Neural cell (in vitro differentiated cells): ENCODE data around the gene INPP4B. TPM values are rescaled to one million over a fixed set of nuclear protein-coding genes. Genes with fewer than 3 reads are reported as not detected.

Experiments
- H2AFZ ChIP-seq: fragments of 200-600, 300-800 bp; sonication (generic), shearing (Covaris generic); 2 replicates; pipeline ENCODE4 v1.6.0; 2014; ENCODE audit warnings: low read depth, mild to moderate bottlenecking, antibody characterized with exemption, low read length, moderate library complexity
- H3F3A ChIP-seq: fragments of 200-600 bp; shearing (Covaris generic); 2 replicates; pipeline ENCODE4 v1.6.1; 2016; ENCODE audit warnings: mild to moderate bottlenecking, moderate library complexity, mixed read lengths, antibody characterized with exemption, low read length; ENCODE audit not compliant: insufficient read depth, poor library complexity, severe bottlenecking
- H3K27ac ChIP-seq: fragments of 200-600, 300-800 bp; sonication (generic), shearing (Covaris generic); 2 replicates; pipeline ENCODE4 v1.5.1; 2014; ENCODE audit warnings: mild to moderate bottlenecking, low read length, moderate library complexity
- H3K27me3 ChIP-seq: fragments of 300-800, 200-600 bp; sonication (generic), shearing (Covaris generic); 2 replicates; pipeline ENCODE4 v1.6.0; 2014; ENCODE audit warnings: mild to moderate bottlenecking, low read depth, low read length, moderate library complexity; ENCODE audit not compliant: insufficient read depth
- H3K36me3 ChIP-seq: fragments of 300-800, 200-600 bp; sonication (generic), shearing (Covaris generic); 2 replicates; pipeline ENCODE4 v1.5.1; 2014; ENCODE audit warnings: mild to moderate bottlenecking, antibody characterized with exemption, low read length, moderate library complexity; ENCODE audit not compliant: insufficient read depth
- H3K4me2 ChIP-seq: fragments of 300-800, 200-600 bp; sonication (generic), shearing (Covaris generic); 2 replicates; pipeline ENCODE4 v1.6.0; 2014; ENCODE audit warnings: mild to moderate bottlenecking, low read length
- H3K4me3 ChIP-seq: fragments of 300-800, 200-600 bp; sonication (generic), shearing (Covaris generic); 2 replicates; pipeline ENCODE4 v1.5.1; 2014; ENCODE audit warnings: mild to moderate bottlenecking, low read length, moderate library complexity
- H3K79me2 ChIP-seq: fragments of 200-600 bp; shearing (Covaris generic); replicated peaks from 2 replicates; pipeline ENCODE4 v1.6.0; 2014; ENCODE audit warnings: mild to moderate bottlenecking, low read length, moderate library complexity; ENCODE audit not compliant: insufficient read depth
- H3K9ac ChIP-seq: fragments of 300-800, 200-600 bp; sonication (generic), shearing (Covaris generic); 2 replicates; pipeline ENCODE4 v1.6.1; 2016; ENCODE audit warnings: mild to moderate bottlenecking, low read length, mixed read lengths
- H3K9me2 ChIP-seq: fragments of 200-600 bp; shearing (Covaris generic); 2 replicates; pipeline ENCODE4 v1.6.1; 2016; ENCODE audit warnings: mild to moderate bottlenecking, low read length, mixed read lengths; ENCODE audit not compliant: insufficient read depth
- H3K9me3 ChIP-seq: fragments of 200-600, 300-800 bp; sonication (generic), shearing (Covaris generic); 2 replicates; pipeline ENCODE4 v1.6.1; 2016; ENCODE audit warnings: mild to moderate bottlenecking, mixed run types, low read length, moderate library complexity, mixed read lengths
- H4K20me1 ChIP-seq: fragments of 200-600 bp; shearing (Covaris generic); 2 replicates; pipeline ENCODE4 v1.6.1; 2016; ENCODE audit warnings: mild to moderate bottlenecking, mixed run types; ENCODE audit not compliant: insufficient read depth
- EP300 ChIP-seq: fragments of 450-650 bp; conservative IDR thresholded peaks from 2 replicates; pipeline ENCODE4 v1.6.1; 2014; ENCODE audit warnings: antibody characterized with exemption, mild to moderate bottlenecking, moderate library complexity; ENCODE audit not compliant: poor library complexity, severe bottlenecking
- EZH2 ChIP-seq: fragments of 200-600, 300-800 bp; shearing (Covaris generic), sonication (generic); IDR thresholded peaks from 2 replicates; pipeline ENCODE4 v1.6.1; 2014; ENCODE audit warnings: antibody characterized with exemption, low read length, borderline replicate concordance, mild to moderate bottlenecking; ENCODE audit not compliant: insufficient read depth, poor library complexity, severe bottlenecking
- MXI1 ChIP-seq: fragments of 450-650 bp; conservative IDR thresholded peaks from 2 replicates; pipeline ENCODE4 v1.6.1; 2014; ENCODE audit warnings: antibody characterized with exemption, mild to moderate bottlenecking; ENCODE audit not compliant: poor library complexity, severe bottlenecking
- POLR2AphosphoS5 ChIP-seq: IDR thresholded peaks from 2 replicates; pipeline ENCODE4 v1.6.1; 2012
- RAD21 ChIP-seq: fragments of 450-650 bp; conservative IDR thresholded peaks from 2 replicates; pipeline ENCODE4 v1.6.1; 2014; ENCODE audit warnings: antibody characterized with exemption, mild to moderate bottlenecking, moderate library complexity
- SMC3 ChIP-seq: fragments of 450-650 bp; conservative IDR thresholded peaks from 2 replicates; pipeline ENCODE4 v1.6.1; 2014; ENCODE audit warnings: antibody characterized with exemption, mild to moderate bottlenecking, moderate library complexity; ENCODE audit not compliant: poor library complexity
- TAF1 ChIP-seq: IDR thresholded peaks from 2 replicates; pipeline ENCODE4 v1.6.1; 2012; ENCODE audit warnings: low read depth
- polyA plus RNA-seq: library from polyadenylated mRNA; depleted of rRNA; stranded (reverse); fragments of >200 nt; gene quantifications from 2 replicates; pipeline ENCODE4 v1.2.3, GENCODE V29; 2014
- TF ChIP-seq, protein P1 (sequence below): IDR thresholded peaks from 2 replicates; pipeline ENCODE4 v1.6.1; 2012; ENCODE audit warnings: borderline replicate concordance
- TF ChIP-seq, protein P2 (sequence below): fragments of 450-650 bp; IDR thresholded peaks from 2 replicates; pipeline ENCODE4 v1.5.1; 2014; ENCODE audit warnings: antibody characterized with exemption, mild to moderate bottlenecking, moderate library complexity; ENCODE audit not compliant: poor library complexity, severe bottlenecking

Gene INPP4B
- polyA plus RNA-seq, 1 donor from 2014 or later, result 0.30 TPM

DNA sequence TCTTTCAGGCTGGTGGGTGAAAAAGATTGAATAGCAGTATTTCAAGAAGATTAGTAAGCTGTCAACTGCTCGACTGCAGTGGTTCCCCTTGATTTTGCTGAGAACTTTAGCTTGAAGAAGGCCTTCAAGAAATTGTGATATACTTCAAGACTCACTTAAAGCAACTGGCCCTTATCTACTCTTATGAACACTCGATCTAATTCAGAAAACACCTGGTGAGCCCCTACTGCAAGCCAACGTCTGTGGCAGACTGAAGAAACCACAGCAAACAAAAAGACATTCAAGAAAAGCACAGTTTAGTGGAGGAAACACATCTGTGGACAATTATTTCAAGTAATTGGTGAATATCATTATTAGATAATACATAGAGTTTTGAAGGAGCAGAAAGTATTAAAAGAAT, 119.0 kb downstream of the INPP4B start:
- Histone ChIP-seq H3K36me3 (no peaks in the 10 kb centered on the region), H3K9me2 (no peaks in the 10 kb centered on the region), H3K79me2 (no peaks in the 10 kb centered on the region), H3K9ac (no peak overlapping the region), H3F3A (no peaks in the 10 kb centered on the region), H4K20me1 (no peaks in the 10 kb centered on the region), H3K4me2 (no peak overlapping the region), H3K27me3 (no peaks in the 10 kb centered on the region), H3K4me3 (no peak overlapping the region), H2AFZ (no peak overlapping the region), H3K27ac (no peak overlapping the region), H3K9me3 (no peaks in the 10 kb centered on the region)
- TF ChIP-seq EZH2 (no peak), POLR2AphosphoS5 (no peak), MXI1 (no peak)
- TF ChIP-seq, protein P1, sequence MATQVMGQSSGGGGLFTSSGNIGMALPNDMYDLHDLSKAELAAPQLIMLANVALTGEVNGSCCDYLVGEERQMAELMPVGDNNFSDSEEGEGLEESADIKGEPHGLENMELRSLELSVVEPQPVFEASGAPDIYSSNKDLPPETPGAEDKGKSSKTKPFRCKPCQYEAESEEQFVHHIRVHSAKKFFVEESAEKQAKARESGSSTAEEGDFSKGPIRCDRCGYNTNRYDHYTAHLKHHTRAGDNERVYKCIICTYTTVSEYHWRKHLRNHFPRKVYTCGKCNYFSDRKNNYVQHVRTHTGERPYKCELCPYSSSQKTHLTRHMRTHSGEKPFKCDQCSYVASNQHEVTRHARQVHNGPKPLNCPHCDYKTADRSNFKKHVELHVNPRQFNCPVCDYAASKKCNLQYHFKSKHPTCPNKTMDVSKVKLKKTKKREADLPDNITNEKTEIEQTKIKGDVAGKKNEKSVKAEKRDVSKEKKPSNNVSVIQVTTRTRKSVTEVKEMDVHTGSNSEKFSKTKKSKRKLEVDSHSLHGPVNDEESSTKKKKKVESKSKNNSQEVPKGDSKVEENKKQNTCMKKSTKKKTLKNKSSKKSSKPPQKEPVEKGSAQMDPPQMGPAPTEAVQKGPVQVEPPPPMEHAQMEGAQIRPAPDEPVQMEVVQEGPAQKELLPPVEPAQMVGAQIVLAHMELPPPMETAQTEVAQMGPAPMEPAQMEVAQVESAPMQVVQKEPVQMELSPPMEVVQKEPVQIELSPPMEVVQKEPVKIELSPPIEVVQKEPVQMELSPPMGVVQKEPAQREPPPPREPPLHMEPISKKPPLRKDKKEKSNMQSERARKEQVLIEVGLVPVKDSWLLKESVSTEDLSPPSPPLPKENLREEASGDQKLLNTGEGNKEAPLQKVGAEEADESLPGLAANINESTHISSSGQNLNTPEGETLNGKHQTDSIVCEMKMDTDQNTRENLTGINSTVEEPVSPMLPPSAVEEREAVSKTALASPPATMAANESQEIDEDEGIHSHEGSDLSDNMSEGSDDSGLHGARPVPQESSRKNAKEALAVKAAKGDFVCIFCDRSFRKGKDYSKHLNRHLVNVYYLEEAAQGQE, result no peak

DNA sequence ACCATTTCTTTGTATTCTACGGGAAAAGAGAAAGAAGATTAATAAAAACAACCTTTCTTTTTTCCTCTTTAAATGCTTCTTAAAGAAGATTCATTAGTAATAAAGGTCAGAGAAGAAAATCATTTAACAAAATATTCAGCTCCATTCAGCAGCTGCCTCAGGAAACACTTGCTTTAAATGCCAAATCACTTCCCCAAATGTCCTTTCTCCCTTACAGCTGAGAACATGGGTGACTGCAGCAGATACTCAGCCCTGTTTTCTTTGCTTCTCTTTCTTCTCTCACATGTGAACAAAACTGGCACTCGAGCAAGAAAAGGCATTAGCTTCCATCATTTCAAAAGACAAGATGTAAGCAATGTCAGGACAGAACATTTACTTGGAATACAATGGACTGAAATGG, 120.2 kb downstream of the INPP4B start:
- no peaks in the 10 kb centered on the region for H3K27me3 ChIP-seq
- H2AFZ ChIP-seq, result no peak overlapping the region
- no peaks in the 10 kb centered on the region for H3F3A ChIP-seq
- no peak overlapping the region for H3K27ac ChIP-seq
- no peaks in the 10 kb centered on the region for H3K9me3 ChIP-seq
- no peak overlapping the region for H3K9ac ChIP-seq
- H3K4me3 ChIP-seq, result no peak overlapping the region
- no peaks in the 10 kb centered on the region for H3K79me2 ChIP-seq
- no peaks in the 10 kb centered on the region for H4K20me1 ChIP-seq
- no peak overlapping the region for H3K4me2 ChIP-seq
- H3K9me2 ChIP-seq, result no peaks in the 10 kb centered on the region
- H3K36me3 ChIP-seq, result no peaks in the 10 kb centered on the region
- TF ChIP-seq MXI1 (no peak), EP300 (no peak), RAD21 (no peak), TAF1 (no peak), POLR2AphosphoS5 (no peak), EZH2 (no peak), SMC3 (no peak)
- TF ChIP-seq, protein P1, result no peak
- TF ChIP-seq, protein P2, sequence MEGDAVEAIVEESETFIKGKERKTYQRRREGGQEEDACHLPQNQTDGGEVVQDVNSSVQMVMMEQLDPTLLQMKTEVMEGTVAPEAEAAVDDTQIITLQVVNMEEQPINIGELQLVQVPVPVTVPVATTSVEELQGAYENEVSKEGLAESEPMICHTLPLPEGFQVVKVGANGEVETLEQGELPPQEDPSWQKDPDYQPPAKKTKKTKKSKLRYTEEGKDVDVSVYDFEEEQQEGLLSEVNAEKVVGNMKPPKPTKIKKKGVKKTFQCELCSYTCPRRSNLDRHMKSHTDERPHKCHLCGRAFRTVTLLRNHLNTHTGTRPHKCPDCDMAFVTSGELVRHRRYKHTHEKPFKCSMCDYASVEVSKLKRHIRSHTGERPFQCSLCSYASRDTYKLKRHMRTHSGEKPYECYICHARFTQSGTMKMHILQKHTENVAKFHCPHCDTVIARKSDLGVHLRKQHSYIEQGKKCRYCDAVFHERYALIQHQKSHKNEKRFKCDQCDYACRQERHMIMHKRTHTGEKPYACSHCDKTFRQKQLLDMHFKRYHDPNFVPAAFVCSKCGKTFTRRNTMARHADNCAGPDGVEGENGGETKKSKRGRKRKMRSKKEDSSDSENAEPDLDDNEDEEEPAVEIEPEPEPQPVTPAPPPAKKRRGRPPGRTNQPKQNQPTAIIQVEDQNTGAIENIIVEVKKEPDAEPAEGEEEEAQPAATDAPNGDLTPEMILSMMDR, result no peak
